ENCODE results near the gene LAIR1.

GRCh38 chr19:54312011-54312410, 52.7 kb downstream of the LAIR1 start:
- TF ChIP-seq CTCF (optimal IDR thresholded peaks at IDR 0.05 in 1 of 3, IDR thresholded peaks at IDR 0.05 in 1 of 3, conservative IDR thresholded peaks at IDR 0.05 in 1 of 3; ENCODE audit: extremely low read depth in 1 of 3, insufficient read depth in 2 of 3, low read length in 3 of 3) = no peak
- TF ChIP-seq EZH2 (IDR thresholded peaks at IDR 0.05; ENCODE audit: low read length) = no peak
